K562 (cell line): Measurements from ENCODE around the gene TTBK1. TPM values are rescaled to one million over a fixed set of nuclear protein-coding genes. Genes with fewer than 3 reads are reported as not detected.
A peak's percentile ranks its signal among the peaks of the same experiment; 100 is the strongest.

Experiments used
- CCNT2 ChIP-seq: IDR thresholded peaks from 2 replicates; pipeline ENCODE4 v1.6.1; 2011; ENCODE audit warnings: borderline replicate concordance, low read depth, mild to moderate bottlenecking, moderate library complexity, mixed read lengths, low read length; ENCODE audit not compliant: insufficient read length; ENCODE audit errors: extremely low read depth
- ESRRA ChIP-seq: fragments of 450-650 bp; IDR thresholded peaks from 2 replicates; pipeline ENCODE4 v1.6.1; 2014; ENCODE audit warnings: low read depth, mild to moderate bottlenecking, moderate library complexity, borderline replicate concordance
- FOXM1 ChIP-seq, 2 experiments: fragments of 450-650 bp in 1 of 2; sonication (generic) in 1 of 2; formaldehyde crosslinking in 1 of 2; IDR thresholded peaks; 2 replicates each; pipeline versions ENCODE4 v1.6.1 to v1.9.0; 2017 to 2022; ENCODE audit warnings: low read depth in 2 of 2, mild to moderate bottlenecking in 2 of 2, missing genetic modification reagents in 1 of 2, moderate library complexity in 1 of 2
- PHB ChIP-seq: fragments of 250-450 bp; sonication (Bioruptor Pico); IDR thresholded peaks from 2 replicates; pipeline ENCODE4 v1.5.0; 2021
- TCF7L2 ChIP-seq: fragments of 150-350 bp; IDR thresholded peaks from 2 replicates; pipeline ENCODE4 v1.6.1; 2016; ENCODE audit warnings: low read depth, mild to moderate bottlenecking, low read length, moderate library complexity
- TSC22D4 ChIP-seq: fragments of 450-650 bp; IDR thresholded peaks from 2 replicates; pipeline ENCODE4 v1.6.1; 2016; ENCODE audit warnings: missing genetic modification characterization, missing biosample characterization, control low read depth
- ZNF354B ChIP-seq: fragments of 250-450 bp; sonication (Bioruptor Pico); IDR thresholded peaks from 2 replicates; pipeline ENCODE4 v1.4.0; 2020
- ZNF644 ChIP-seq: fragments of 200-800 bp; sonication (Bioruptor generic); IDR thresholded peaks from 2 replicates; pipeline ENCODE4 v1.6.1; 2016; ENCODE audit warnings: low read depth, missing genetic modification characterization, missing compliant biosample characterization
- polyA plus RNA-seq, 8 experiments: library from polyadenylated mRNA; depleted of rRNA in 4 of 8; stranded (reverse) in 5 of 8; unstranded in 3 of 8; fragments of >200 nt; fragmentation: Nextera tagmentation in 2 of 8; fragmentation: Illumina TruSeq in 1 of 8; extraction: Ambion mirVana in 2 of 8; extraction: Trizol in 1 of 8; gene quantifications; 2 replicates each; pipeline versions ENCODE4 v1.2.1 to v1.2.3, GENCODE V29; 2011 to 2014; ENCODE audit warnings: inconsistent platforms in 1 of 8, missing spikeins in 1 of 8
- total RNA-seq, 7 experiments: library from RNA; depleted of rRNA in 6 of 7; stranded (reverse); fragments of >200 nt in 6 of 7; fragmentation: Illumina TruSeq in 2 of 7; extraction: Trizol in 2 of 7; gene quantifications; 2 replicates each; pipeline versions ENCODE4 v1.2.1 to v1.2.3, GENCODE V29; 2011 to 2021; ENCODE audit warnings: low replicate concordance in 1 of 7
- TF ChIP-seq, protein P1 (sequence below), 2 experiments: fragments of 450-650 bp; formaldehyde crosslinking in 1 of 2; IDR thresholded peaks; 2 replicates each; pipeline versions ENCODE4 v1.4.0 to v1.6.1; 2014 to 2020; ENCODE audit warnings: mild to moderate bottlenecking in 2 of 2, borderline replicate concordance in 1 of 2, low read depth in 1 of 2
- TF ChIP-seq, protein P2 (sequence below), 3 experiments: fragments of 200-800 bp in 1 of 3; sonication (Bioruptor generic) in 1 of 3; sonication (generic) in 1 of 3; formaldehyde crosslinking in 1 of 3; IDR thresholded peaks; 2 replicates each; pipeline versions ENCODE4 v1.6.1 to v1.8.0; 2016 to 2022; ENCODE audit warnings: mild to moderate bottlenecking in 2 of 3, missing compliant biosample characterization in 2 of 3, missing genetic modification characterization in 2 of 3, missing genetic modification reagents in 1 of 3
- TF ChIP-seq, protein P3 (sequence below): fragments of 450-650 bp; IDR thresholded peaks from 2 replicates; pipeline ENCODE4 v1.6.1; 2018; ENCODE audit warnings: mild to moderate bottlenecking, low read depth; ENCODE audit not compliant: partially characterized antibody
- TF ChIP-seq, protein P4 (sequence below): fragments of 250-450 bp; sonication (Bioruptor Pico); IDR thresholded peaks from 2 replicates; pipeline ENCODE4 v1.5.1; 2021; ENCODE audit warnings: mild to moderate bottlenecking

The TTBK1 gene
- total and polyA plus RNA-seq, 9 of the 15 experiments (the other 6 are each of a cell fraction or from before 2014, with no cell fraction given): not detected

DNA sequence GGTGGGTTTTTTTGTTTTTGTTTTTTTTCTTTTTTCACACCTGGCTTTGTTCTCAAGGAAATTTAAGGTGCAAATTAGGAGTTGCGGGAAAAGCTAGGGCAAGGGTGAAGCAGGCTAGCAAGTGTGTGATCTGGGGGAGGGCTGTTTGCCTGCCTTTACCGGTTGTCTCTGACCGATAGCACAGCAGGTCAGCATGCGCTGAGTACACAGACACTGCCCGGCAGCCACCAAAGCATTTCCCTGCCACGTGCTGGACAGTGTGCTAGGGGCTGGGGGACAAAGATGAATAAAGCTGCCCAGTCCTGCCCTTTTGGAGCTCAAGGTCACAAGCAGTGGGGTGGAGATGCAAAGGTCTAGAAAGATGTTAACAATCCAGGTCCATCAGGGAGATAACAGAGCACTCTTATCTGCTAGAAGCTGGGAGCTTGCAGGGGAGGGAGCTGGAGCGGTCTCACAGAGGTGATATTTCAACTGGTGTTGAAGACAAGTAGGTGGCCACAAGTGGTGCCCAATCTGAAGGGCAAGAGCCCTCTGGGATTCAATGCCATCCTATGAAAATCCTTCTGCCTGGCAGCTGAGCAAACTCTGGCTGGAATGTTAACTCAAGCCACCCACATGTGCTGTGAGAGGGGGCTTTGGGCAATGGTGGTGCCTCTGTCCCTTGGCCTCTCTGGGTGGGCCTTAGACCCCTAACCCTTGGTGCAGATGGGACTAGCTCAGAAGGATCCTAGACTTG, 24.5 kb downstream of the TTBK1 start (continued):
- TF ChIP-seq, protein P1, sequence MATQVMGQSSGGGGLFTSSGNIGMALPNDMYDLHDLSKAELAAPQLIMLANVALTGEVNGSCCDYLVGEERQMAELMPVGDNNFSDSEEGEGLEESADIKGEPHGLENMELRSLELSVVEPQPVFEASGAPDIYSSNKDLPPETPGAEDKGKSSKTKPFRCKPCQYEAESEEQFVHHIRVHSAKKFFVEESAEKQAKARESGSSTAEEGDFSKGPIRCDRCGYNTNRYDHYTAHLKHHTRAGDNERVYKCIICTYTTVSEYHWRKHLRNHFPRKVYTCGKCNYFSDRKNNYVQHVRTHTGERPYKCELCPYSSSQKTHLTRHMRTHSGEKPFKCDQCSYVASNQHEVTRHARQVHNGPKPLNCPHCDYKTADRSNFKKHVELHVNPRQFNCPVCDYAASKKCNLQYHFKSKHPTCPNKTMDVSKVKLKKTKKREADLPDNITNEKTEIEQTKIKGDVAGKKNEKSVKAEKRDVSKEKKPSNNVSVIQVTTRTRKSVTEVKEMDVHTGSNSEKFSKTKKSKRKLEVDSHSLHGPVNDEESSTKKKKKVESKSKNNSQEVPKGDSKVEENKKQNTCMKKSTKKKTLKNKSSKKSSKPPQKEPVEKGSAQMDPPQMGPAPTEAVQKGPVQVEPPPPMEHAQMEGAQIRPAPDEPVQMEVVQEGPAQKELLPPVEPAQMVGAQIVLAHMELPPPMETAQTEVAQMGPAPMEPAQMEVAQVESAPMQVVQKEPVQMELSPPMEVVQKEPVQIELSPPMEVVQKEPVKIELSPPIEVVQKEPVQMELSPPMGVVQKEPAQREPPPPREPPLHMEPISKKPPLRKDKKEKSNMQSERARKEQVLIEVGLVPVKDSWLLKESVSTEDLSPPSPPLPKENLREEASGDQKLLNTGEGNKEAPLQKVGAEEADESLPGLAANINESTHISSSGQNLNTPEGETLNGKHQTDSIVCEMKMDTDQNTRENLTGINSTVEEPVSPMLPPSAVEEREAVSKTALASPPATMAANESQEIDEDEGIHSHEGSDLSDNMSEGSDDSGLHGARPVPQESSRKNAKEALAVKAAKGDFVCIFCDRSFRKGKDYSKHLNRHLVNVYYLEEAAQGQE (IDR thresholded peaks at IDR 0.05; ENCODE audit: borderline replicate concordance): peak; percentile 57
- TF ChIP-seq, protein P1 (CRISPR knock-in tag; IDR thresholded peaks at IDR 0.05; ENCODE audit: low read depth): no peak
- TF ChIP-seq CCNT2: peak; percentile 22
- TF ChIP-seq TCF7L2: no peak
- no peak for TF ChIP-seq PHB (CRISPR knock-in tag)
- TF ChIP-seq, protein P2, sequence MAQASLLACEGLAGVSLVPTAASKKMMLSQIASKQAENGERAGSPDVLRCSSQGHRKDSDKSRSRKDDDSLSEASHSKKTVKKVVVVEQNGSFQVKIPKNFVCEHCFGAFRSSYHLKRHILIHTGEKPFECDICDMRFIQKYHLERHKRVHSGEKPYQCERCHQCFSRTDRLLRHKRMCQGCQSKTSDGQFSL (CRISPR knock-in tag; IDR thresholded peaks at IDR 0.05): peak; percentile 40; the same call in 1 of the 2 replicates
- TF ChIP-seq, protein P2 (tag; IDR thresholded peaks at IDR 0.05): no peak
- TF ChIP-seq TSC22D4: no peak
- no peak for TF ChIP-seq ZNF354B (CRISPR knock-in tag)
- TF ChIP-seq, protein P3, sequence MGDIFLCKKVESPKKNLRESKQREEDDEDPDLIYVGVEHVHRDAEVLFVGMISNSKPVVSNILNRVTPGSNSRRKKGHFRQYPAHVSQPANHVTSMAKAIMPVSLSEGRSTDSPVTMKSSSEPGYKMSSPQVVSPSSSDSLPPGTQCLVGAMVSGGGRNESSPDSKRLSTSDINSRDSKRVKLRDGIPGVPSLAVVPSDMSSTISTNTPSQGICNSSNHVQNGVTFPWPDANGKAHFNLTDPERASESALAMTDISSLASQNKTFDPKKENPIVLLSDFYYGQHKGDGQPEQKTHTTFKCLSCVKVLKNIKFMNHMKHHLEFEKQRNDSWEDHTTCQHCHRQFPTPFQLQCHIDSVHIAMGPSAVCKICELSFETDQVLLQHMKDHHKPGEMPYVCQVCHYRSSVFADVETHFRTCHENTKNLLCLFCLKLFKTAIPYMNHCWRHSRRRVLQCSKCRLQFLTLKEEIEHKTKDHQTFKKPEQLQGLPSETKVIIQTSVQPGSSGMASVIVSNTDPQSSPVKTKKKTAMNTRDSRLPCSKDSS: no peak
- TF ChIP-seq ESRRA: peak; percentile 97
- TF ChIP-seq, protein P4, sequence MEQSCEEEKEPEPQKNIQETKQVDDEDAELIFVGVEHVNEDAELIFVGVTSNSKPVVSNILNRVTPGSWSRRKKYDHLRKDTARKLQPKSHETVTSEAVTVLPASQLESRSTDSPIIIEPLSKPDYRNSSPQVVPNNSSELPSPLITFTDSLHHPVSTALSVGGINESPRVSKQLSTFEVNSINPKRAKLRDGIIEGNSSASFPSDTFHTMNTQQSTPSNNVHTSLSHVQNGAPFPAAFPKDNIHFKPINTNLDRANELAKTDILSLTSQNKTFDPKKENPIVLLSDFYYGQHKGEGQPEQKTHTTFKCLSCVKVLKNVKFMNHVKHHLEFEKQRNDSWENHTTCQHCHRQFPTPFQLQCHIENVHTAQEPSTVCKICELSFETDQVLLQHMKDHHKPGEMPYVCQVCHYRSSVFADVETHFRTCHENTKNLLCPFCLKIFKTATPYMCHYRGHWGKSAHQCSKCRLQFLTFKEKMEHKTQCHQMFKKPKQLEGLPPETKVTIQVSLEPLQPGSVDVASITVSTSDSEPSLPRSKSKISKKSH (CRISPR knock-in tag): no peak
- no peak for TF ChIP-seq ZNF644 (tag)
- no peak for TF ChIP-seq FOXM1 (IDR thresholded peaks at IDR 0.05; ENCODE audit: low read depth)
- TF ChIP-seq FOXM1 (CRISPR knock-in tag; IDR thresholded peaks at IDR 0.05; ENCODE audit: low read depth): no peak
